ENCODE data around the gene MAB21L4.

MAB21L4 gene

GRCh38 chr2:240894006-240894405, 1.9 kb downstream of the MAB21L4 start:
- no peak for DNase-seq

- DNase-seq = peak; percentile 37 to 40
Observed at GRCh38 chr2:240893363-240893844, 2.6 kb downstream of the MAB21L4 start.

- DNase-seq = no peak
Observed at GRCh38 chr2:240892925-240893324, 3.0 kb downstream of the MAB21L4 start.

- peak; percentile 17 to 57 for DNase-seq
Observed at GRCh38 chr2:240892356-240892755, 3.6 kb downstream of the MAB21L4 start.

GRCh38 chr2:240891492-240892340, 4.2 kb downstream of the MAB21L4 start:
- DNase-seq = no peak

GRCh38 chr2:240890691-240891090, 5.3 kb downstream of the MAB21L4 start:
- no peak for DNase-seq

- DNase-seq = no peak
Observed at GRCh38 chr2:240889601-240890560, 6.1 kb downstream of the MAB21L4 start.

GRCh38 chr2:240888890-240889573, 6.9 kb downstream of the MAB21L4 start:
- no peak for DNase-seq

GRCh38 chr2:240888130-240888889, 7.6 kb downstream of the MAB21L4 start:
- no peak for DNase-seq

GRCh38 chr2:240887631-240888030, 8.3 kb downstream of the MAB21L4 start:
- no peak for DNase-seq

GRCh38 chr2:240886678-240887609, 9.0 kb downstream of the MAB21L4 start:
- DNase-seq = peak; percentile 38 to 68

- no peak for DNase-seq
Observed at GRCh38 chr2:240886023-240886565, 9.9 kb downstream of the MAB21L4 start.

- DNase-seq = no peak
Observed at GRCh38 chr2:240885566-240885965, 10.4 kb downstream of the MAB21L4 start.

- no peak for DNase-seq
Observed at GRCh38 chr2:240884745-240885144, 11.2 kb downstream of the MAB21L4 start.

GRCh38 chr2:240884221-240884620, 11.7 kb downstream of the MAB21L4 start:
- no peak for DNase-seq

GRCh38 chr2:240881913-240882312, 14.0 kb downstream of the MAB21L4 start:
- peak; percentile 85 to 94 for DNase-seq

GRCh38 chr2:240879105-240879504, 16.9 kb downstream of the MAB21L4 start:
- DNase-seq = no peak

- DNase-seq = no peak
Observed at GRCh38 chr2:240878341-240878936, 17.5 kb downstream of the MAB21L4 start.

- no peak for DNase-seq
Observed at GRCh38 chr2:240877460-240878340, 18.3 kb downstream of the MAB21L4 start.

All from SHP77 (cell line).